ENCODE results near the gene DGKD.

DNA sequence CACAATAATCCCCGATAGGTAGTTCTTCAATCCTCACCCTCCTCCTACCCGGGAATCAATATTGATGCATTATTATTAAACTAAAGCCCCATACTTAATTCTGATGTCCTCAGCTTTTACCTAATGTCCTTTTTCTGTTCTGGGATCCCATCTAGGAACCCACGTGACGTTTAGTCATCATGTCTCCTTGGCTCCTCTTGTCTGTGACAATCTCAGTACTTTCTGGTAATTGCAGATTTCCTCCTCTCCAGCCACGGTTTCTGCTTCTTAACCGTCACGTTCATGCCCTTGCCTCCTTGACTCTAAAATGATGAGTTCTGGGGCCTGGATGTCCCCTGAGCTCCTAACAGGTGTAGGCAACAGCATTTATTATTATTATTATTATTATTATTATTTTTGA lies 2.9 kb upstream of the DGKD start:
- TF ChIP-seq, protein P1, sequence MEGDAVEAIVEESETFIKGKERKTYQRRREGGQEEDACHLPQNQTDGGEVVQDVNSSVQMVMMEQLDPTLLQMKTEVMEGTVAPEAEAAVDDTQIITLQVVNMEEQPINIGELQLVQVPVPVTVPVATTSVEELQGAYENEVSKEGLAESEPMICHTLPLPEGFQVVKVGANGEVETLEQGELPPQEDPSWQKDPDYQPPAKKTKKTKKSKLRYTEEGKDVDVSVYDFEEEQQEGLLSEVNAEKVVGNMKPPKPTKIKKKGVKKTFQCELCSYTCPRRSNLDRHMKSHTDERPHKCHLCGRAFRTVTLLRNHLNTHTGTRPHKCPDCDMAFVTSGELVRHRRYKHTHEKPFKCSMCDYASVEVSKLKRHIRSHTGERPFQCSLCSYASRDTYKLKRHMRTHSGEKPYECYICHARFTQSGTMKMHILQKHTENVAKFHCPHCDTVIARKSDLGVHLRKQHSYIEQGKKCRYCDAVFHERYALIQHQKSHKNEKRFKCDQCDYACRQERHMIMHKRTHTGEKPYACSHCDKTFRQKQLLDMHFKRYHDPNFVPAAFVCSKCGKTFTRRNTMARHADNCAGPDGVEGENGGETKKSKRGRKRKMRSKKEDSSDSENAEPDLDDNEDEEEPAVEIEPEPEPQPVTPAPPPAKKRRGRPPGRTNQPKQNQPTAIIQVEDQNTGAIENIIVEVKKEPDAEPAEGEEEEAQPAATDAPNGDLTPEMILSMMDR (IDR thresholded peaks at IDR 0.05): no peak
- TF ChIP-seq POLR2A (IDR thresholded peaks at IDR 0.05): no peak
